Gastroesophageal sphincter (tissue), 3 donors: ENCODE measurements around the gene CORO2B.

Experiments
- EP300 ChIP-seq: sonication (generic); formaldehyde crosslinking; IDR thresholded peaks from one replicate; pipeline ENCODE4 v1.6.1; 2017; ENCODE audit warnings: antibody characterized with exemption, mild to moderate bottlenecking
- POLR2A ChIP-seq, 2 donors: fragments of 450-650 bp; IDR thresholded peaks; one replicate each; pipeline ENCODE4 v1.6.1; 2017; ENCODE audit warnings: antibody characterized with exemption in 2 of 2, mild to moderate bottlenecking in 2 of 2, moderate library complexity in 1 of 2
- POLR2AphosphoS5 ChIP-seq: sonication (generic); formaldehyde crosslinking; IDR thresholded peaks from one replicate; pipeline ENCODE4 v1.6.1; 2017; ENCODE audit warnings: antibody characterized with exemption
- TF ChIP-seq, protein P1 (sequence below), 4 experiments: fragments of 200-600 bp in 2 of 4; fragments of 450-650 bp in 2 of 4; sonication (generic) in 1 of 4; IDR thresholded peaks; one replicate each; pipeline ENCODE4 v1.5.1; 2017 to 2019; ENCODE audit warnings: antibody characterized with exemption in 4 of 4, mild to moderate bottlenecking in 2 of 4, moderate library complexity in 2 of 4

GRCh38 chr15:68718468-68718867 lies 139.7 kb downstream of the CORO2B start:
- no peak for TF ChIP-seq POLR2AphosphoS5
- TF ChIP-seq, protein P1, sequence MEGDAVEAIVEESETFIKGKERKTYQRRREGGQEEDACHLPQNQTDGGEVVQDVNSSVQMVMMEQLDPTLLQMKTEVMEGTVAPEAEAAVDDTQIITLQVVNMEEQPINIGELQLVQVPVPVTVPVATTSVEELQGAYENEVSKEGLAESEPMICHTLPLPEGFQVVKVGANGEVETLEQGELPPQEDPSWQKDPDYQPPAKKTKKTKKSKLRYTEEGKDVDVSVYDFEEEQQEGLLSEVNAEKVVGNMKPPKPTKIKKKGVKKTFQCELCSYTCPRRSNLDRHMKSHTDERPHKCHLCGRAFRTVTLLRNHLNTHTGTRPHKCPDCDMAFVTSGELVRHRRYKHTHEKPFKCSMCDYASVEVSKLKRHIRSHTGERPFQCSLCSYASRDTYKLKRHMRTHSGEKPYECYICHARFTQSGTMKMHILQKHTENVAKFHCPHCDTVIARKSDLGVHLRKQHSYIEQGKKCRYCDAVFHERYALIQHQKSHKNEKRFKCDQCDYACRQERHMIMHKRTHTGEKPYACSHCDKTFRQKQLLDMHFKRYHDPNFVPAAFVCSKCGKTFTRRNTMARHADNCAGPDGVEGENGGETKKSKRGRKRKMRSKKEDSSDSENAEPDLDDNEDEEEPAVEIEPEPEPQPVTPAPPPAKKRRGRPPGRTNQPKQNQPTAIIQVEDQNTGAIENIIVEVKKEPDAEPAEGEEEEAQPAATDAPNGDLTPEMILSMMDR (IDR thresholded peaks at IDR 0.05): no peak
- no peak for TF ChIP-seq EP300
- TF ChIP-seq POLR2A (IDR thresholded peaks at IDR 0.05): no peak
